ENCODE measurements around the gene PLPPR4.

The PLPPR4 gene

GRCh38 chr1:99348397-99349132 is 84.3 kb downstream of the PLPPR4 start:
- no peak for DNase-seq (ENCODE audit: low spot score)

- no peak for DNase-seq (ENCODE audit: low spot score)
Observed at GRCh38 chr1:99352821-99353220, 88.5 kb downstream of the PLPPR4 start.

- DNase-seq (ENCODE audit: low spot score) = no peak
Observed at GRCh38 chr1:99358770-99359169, 94.5 kb downstream of the PLPPR4 start.

Data from germinal center (tissue), 1 donor.